Stimulated activated CD4-positive, alpha-beta T cell treated with anti-CD3 and anti-CD28 coated beads, Interleukin-12 subunit alpha, Interleukin-12 subunit beta, amount 100 ng/mL, for 4 hours (primary cell): ENCODE measurements around the gene MREG.
"Not testable (repeated sequence)": the region's sequence is repeated elsewhere in the genome, so short reads cannot be mapped to it uniquely, and the experiment has no call there.

Experiments
- DNase-seq: peaks from one replicate; pipeline ENCODE4 v3.0.0-alpha.2; 2020

The MREG gene

DNA sequence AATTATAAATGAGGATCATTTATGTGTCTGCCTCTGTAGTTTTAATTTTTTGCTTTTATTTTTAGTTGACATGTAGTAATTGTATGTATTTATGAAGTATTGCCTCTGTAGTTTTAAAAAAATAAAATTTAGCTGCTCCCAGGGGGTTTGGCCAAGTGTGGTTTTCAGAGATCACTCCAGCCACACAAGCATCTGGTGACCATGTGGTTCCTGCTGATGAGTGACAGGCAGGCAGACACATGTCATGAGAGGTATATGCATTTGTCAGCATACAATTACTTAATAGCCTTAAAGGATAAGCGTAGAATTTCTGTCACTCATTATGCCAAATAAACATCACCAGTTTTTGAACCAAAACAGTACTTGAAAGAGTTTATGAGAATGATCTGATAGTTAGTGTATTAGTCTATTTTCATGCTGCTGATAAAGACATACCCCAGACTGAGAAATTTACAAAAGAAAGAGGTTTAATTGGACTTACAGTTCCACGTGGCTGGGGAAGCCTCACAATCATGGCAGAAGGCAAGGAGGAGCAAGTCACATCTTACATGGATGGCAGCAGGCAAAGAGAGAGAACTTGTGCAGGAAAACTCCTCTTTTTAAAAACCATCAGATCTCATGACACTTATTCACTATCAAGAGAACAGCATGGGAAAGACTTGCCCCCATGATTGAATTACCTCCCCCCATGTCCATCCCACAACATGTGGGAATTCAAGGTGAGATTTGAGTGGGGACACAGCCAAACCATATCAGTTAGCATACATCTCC is 29.6 kb downstream of the MREG start:
- DNase-seq = no peak

- no peak for DNase-seq
Observed at GRCh38 chr2:215982465-215982875, 30.9 kb downstream of the MREG start.

- DNase-seq = no peak
Observed at GRCh38 chr2:215981115-215981514, 32.2 kb downstream of the MREG start.

DNA sequence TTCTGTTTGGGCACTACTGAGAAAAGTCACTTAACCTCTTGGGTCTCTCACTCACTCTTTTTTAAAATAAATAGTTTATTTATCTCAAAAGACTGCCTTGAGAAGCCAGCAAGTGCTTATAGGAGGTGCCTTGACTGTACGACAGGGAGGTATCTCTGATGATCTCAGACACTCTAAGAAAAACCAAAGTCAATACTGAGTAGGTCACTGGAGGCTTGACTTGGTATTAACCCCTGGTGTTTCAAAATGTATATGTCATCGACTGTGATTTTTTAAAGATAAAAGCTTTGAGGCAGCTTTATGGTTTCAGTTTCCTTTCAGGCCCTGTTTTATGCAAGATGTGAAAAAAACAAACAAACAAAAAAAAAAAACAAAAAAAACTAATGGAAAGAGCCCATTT is 33.7 kb downstream of the MREG start:
- no peak for DNase-seq

- no peak for DNase-seq
Observed at GRCh38 chr2:215974700-215975429, 38.5 kb downstream of the MREG start.

DNA sequence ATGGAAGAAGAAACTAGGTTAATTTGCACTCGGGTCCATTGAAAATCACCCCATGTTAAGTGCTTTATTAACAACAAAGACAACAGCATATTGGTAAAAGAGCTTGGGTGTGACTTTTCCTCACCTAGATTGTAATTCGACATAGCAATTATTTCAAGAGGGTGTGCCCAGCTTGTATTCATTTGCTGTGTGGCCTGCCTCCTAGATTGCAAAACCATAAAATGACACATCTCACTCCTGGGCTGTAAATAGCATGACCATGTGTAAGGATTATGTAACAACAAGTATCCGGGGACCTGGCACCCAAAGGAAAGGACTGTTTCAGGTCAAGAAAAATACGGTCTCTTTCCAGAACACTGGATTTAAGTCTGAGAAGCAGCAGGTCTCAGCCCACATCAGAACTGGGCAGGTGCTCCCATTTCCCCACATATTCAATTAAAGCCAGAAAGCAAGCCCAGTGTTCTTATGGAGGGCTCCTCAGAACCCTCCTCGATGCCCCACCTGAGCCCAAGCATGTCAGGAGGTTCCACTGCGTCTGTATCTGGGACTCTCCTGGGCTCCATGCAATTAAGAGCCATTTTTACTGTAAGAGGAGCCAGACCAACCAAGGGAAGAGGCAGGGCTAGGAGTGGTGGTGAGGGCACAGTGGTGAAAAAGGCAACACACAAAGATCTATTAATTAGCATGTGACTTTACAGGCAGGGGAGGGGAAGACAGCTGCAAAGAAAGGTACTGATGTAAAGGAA is 39.2 kb downstream of the MREG start:
- no peak for DNase-seq

GRCh38 chr2:215973145-215973792 is 40.1 kb downstream of the MREG start:
- DNase-seq = no peak

DNA sequence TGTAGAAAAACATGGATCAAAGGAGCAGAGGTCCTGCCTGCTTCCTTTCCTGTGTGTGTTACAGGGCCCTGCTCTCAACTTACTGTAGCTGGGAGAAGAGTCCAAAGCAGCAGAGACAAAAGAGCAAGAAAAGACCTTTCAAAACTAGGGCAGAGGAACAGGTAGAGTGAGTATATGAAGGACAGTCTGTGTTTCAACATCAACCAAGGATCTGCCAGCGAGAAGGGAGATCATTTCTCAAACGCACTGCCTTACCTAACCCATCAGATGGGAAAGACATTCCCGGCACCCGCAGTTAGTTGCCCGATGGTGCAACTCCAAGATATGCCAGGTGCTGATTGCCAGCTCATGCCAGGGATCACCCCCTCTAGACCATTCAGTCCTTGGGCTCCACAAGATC is 41.7 kb downstream of the MREG start:
- no peak for DNase-seq

GRCh38 chr2:215970894-215971293 is 42.5 kb downstream of the MREG start:
- DNase-seq = not testable (repeated sequence)

DNA sequence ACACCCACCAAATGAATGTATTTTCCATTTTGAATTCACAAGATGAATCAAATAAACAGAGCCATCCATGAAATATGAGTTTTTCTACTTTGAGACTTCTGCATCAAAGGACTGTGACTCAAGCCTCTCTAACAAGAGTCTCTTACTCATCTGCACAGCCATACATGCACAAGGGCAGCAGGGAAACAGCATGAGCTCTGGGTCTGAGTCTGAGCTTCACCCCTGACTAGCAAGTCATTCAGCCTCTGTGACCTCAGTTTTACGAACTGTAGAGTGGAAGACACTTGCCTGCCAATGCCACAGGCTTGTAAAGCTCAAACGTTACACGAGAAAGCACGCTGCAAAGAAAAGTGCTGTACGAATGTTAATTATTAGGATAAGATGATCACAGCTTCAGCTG is 42.9 kb downstream of the MREG start:
- no peak for DNase-seq

- no peak for DNase-seq
Observed at GRCh38 chr2:215969131-215969841, 44.1 kb downstream of the MREG start.

DNA sequence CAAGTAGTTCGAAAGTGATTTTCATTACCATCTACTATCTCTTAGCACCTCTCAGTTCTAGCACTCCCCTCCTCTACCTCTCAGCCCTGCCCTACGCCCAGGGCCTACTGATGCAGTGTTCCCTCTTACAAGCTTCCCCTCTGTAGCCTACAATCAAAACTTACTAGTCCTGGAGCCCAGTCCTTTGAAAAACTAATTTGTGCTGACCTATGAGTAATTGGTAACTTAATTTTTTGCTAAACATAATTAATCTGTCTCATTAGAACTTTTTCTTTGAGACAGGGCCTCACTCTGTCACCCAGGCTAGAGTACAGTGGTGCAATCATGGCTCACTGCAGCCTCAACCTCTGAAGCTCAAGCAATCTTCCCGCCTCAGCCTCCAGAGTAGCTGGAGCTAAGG is 44.9 kb downstream of the MREG start:
- no peak for DNase-seq

- DNase-seq = no peak
Observed at GRCh38 chr2:215967590-215968378, 45.6 kb downstream of the MREG start.

DNA sequence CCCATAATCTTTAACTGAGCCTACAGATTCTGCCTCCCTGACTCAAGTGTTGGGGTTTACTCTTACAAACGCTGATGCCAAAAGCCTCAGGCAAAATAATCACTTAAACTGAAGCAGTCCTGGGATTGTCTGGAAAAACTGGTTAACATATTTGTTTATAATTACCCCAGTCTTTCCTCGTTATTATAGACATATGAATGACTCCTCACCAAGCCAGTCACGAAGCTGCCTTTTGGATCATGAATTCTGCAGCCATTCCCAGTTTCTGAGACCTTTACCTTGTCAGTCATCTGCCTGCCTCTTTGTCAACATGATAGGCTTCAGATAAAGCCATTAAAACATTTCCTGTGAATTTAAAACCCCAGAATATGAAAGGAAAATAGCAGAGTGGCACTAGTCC is 46.4 kb downstream of the MREG start:
- no peak for DNase-seq

- DNase-seq = no peak
Observed at GRCh38 chr2:215966274-215966673, 47.1 kb downstream of the MREG start.

- DNase-seq = no peak
Observed at GRCh38 chr2:215965532-215966165, 47.7 kb downstream of the MREG start.

DNA sequence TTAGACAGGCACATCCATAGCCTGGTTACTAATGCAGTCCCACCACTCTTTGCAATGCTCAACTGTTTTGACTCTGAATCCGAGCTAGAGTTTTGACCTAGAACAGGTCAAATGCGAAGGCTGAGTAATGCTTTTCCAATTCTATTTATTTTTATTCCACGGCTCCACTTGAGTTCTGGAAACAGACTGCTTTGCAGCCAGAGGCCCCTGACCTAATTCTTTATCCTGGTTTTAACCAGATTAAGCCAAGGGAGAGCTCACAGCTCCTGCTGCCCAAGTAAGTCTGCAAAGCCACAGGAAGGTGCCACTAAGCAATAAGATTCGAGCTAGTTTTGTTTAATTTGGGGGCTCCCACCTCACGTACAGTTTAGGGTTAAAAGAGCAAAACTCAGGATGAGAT is 51.4 kb downstream of the MREG start:
- DNase-seq = no peak

DNA sequence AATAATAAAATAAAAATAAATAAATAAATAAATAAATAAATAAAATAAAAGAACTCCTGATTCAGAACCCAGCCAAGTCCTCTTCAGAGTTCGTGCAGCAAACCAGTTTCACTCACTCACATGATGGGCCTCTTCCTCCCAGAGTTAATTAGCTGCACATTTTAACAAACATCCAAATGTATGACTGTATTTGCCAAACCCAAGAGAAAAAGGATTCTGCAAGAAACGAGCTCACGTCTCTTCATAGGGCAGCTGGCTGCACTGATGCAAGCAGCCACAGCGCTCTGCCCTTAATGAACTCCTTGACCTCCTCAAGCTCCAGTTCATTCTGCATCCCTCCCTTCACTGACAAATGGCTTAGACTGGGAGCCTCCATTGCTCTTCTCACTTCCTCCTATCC is 55.1 kb downstream of the MREG start:
- no peak for DNase-seq

DNA sequence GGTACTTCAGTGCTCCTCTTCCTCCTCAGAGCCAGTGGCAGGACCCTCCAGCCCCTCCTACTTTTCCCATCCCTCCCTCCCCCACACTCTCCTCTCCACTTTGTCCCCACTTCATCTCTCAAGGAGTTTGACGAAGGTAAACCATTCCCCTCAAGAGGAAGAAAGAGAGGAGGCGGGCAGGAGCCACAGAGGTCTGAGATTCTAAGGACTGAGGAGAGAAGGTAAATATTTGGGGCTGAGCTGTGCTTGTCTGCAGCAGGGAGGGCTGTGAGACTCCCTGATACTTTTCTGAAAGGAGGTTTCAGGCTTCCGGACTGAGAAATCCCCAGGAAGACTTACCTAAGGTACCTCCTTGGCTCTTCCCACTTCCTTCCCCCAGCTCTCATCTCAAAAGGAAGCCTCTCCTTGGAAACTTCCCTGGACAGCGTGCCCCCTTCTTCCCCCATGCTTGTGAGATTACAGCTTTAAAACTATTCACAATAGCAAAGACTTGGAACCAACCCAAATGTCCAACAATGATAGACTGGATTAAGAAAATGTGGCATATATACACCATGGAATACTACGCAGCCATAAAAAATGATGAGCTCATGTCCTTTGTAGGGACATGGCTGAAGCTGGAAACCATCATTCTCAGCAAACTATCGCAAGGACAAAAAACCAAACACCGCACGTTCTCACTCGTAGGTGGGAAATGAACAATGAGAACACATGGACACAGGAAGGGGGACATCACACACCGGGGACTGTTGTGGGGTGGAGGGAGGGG is 55.8 kb downstream of the MREG start:
- not testable (repeated sequence) for DNase-seq

GRCh38 chr2:215952860-215953637 is 60.3 kb downstream of the MREG start:
- DNase-seq = no peak
